BJ (cell line): ENCODE measurements around the gene PHACTR1. TPM values are rescaled to one million over a fixed set of nuclear protein-coding genes. Genes with fewer than 3 reads are reported as not detected.
A peak's percentile ranks its signal among the peaks of the same experiment; 100 is the strongest.

Experiments used
- CTCF ChIA-PET: fragments of 350-600 bp; formaldehyde crosslinking; extraction: SDS; loops from one replicate; lab custom pipeline; 2021; ENCODE audit warnings: antibody characterized with exemption, inconsistent platforms; lab: Yijun Ruan, JAX
- POLR2A ChIA-PET: fragments of 300-600 bp; sonication (Branson Sonifier 250); formaldehyde crosslinking; extraction: SDS; loops from one replicate; lab custom pipeline; 2021; ENCODE audit warnings: antibody characterized with exemption; lab: Charles Lee
- DNase-seq: peaks from one replicate; pipeline ENCODE4 v3.0.0-alpha.2; 2011; ENCODE audit warnings: low read depth
- H3K27me3 ChIP-seq: 2 replicates; pipeline ENCODE4 v1.6.0; 2011; ENCODE audit warnings: low read length; ENCODE audit not compliant: control insufficient read depth, insufficient read depth
- H3K36me3 ChIP-seq: 2 replicates; pipeline ENCODE4 v1.5.1; 2011; ENCODE audit warnings: low read length; ENCODE audit not compliant: control insufficient read depth, insufficient read depth
- H3K4me3 ChIP-seq: 2 replicates; pipeline ENCODE4 v1.5.1; 2011; ENCODE audit warnings: low read depth, mild to moderate bottlenecking, control low read depth, low read length
- CTCF ChIP-seq: IDR thresholded peaks from 2 replicates; pipeline ENCODE4 v1.5.1; 2011; ENCODE audit warnings: low read depth, mild to moderate bottlenecking, control low read depth, inconsistent platforms, low read length, moderate library complexity; ENCODE audit not compliant: insufficient read depth
- polyA plus RNA-seq: library from polyadenylated mRNA; depleted of rRNA; stranded (reverse); fragments of >200 nt; gene quantifications from 2 replicates; pipeline ENCODE4 v1.2.3, GENCODE V29; 2011

Gene PHACTR1
- polyA plus RNA-seq, 1 experiment: 0.40 TPM

GRCh38 chr6:12865671-12866181, 149.2 kb downstream of the PHACTR1 start:
- TF ChIP-seq CTCF: no peak
- Histone ChIP-seq H3K36me3 (no peaks in the 10 kb centered on the region), H3K27me3 (no peaks in the 10 kb centered on the region), H3K4me3 (no peak overlapping the region)
- POLR2A ChIA-PET: no interaction called here
- DNase-seq: no peak
- CTCF ChIA-PET: interaction anchor here (1.5 kb wide), 1 partner anchor 15 kb away, joined by 3 read pairs; no protein-coding TSS in a partner anchor

GRCh38 chr6:12866422-12867029, 150.0 kb downstream of the PHACTR1 start:
- Histone ChIP-seq H3K4me3 (no peak overlapping the region), H3K36me3 (no peaks in the 10 kb centered on the region), H3K27me3 (no peaks in the 10 kb centered on the region)
- TF ChIP-seq CTCF: no peak
- CTCF ChIA-PET: interaction anchor here (1.5 kb wide), 1 partner anchor 15 kb away, joined by 3 read pairs; no protein-coding TSS in a partner anchor
- POLR2A ChIA-PET: no interaction called here
- no peak for DNase-seq

- TF ChIP-seq CTCF: no peak
- H3K27me3 ChIP-seq: no peaks in the 10 kb centered on the region
- CTCF ChIA-PET: no interaction called here
- no peak overlapping the region for H3K4me3 ChIP-seq
- DNase-seq: no peak
- no peaks in the 10 kb centered on the region for H3K36me3 ChIP-seq
- POLR2A ChIA-PET: no interaction called here
These were observed 153.4 kb downstream of the PHACTR1 start for GRCh38 chr6:12869816-12870432.

- Histone ChIP-seq H3K36me3 (no peaks in the 10 kb centered on the region), H3K4me3 (no peak overlapping the region), H3K27me3 (no peaks in the 10 kb centered on the region)
- ChIA-PET POLR2A (no interaction called here), CTCF (interaction anchor here (0.9 to 1.3 kb wide), 2 partner anchors 9 to 18 kb away, joined by 3 to 4 read pairs; no protein-coding TSS in a partner anchor)
- no peak for DNase-seq
- no peak for TF ChIP-seq CTCF
These were observed 157.1 kb downstream of the PHACTR1 start for GRCh38 chr6:12873691-12874090.

- ChIA-PET CTCF (interaction anchor here (0.8 to 1.6 kb wide), 4 partner anchors 12 to 18 kb away, joined by 3 to 4 read pairs (median 4); no protein-coding TSS in a partner anchor), POLR2A (no interaction called here)
- DNase-seq: peak; percentile 69
- Histone ChIP-seq H3K27me3 (no peaks in the 10 kb centered on the region), H3K36me3 (no peaks in the 10 kb centered on the region), H3K4me3 (no peak overlapping the region)
- TF ChIP-seq CTCF: no peak
These were observed 158.5 kb downstream of the PHACTR1 start for GRCh38 chr6:12875051-12875450.
